Esophagus (tissue), 2 donors: ENCODE data around the gene SCMH1. TPM values are rescaled to one million over a fixed set of nuclear protein-coding genes. Genes with fewer than 3 reads are reported as not detected.
"Not testable (repeated sequence)": the region's sequence is repeated elsewhere in the genome, so short reads cannot be mapped to it uniquely, and the experiment has no call there.

Experiments
- H3K27ac ChIP-seq, 2 donors: one replicate each; pipeline ENCODE4 v1.5.1; 2013; ENCODE audit warnings: low read depth in 2 of 2, mild to moderate bottlenecking in 2 of 2, inconsistent platforms in 1 of 2, low read length in 1 of 2, moderate library complexity in 1 of 2
- H3K27me3 ChIP-seq, 2 donors: one replicate each; pipeline ENCODE4 v1.6.1; 2013; ENCODE audit warnings: low read length in 2 of 2, control low read depth in 1 of 2, mild to moderate bottlenecking in 1 of 2; ENCODE audit not compliant: insufficient read depth in 2 of 2, control insufficient read depth in 1 of 2
- H3K36me3 ChIP-seq, 2 donors: one replicate each; pipeline ENCODE4 v1.6.1; 2013; ENCODE audit warnings: low read length in 1 of 2; ENCODE audit not compliant: control insufficient read depth in 2 of 2, insufficient read depth in 2 of 2
- H3K4me1 ChIP-seq, 2 donors: one replicate each; pipeline ENCODE4 v1.6.1; 2013; ENCODE audit warnings: low read length in 1 of 2; ENCODE audit not compliant: control insufficient read depth in 2 of 2, insufficient read depth in 2 of 2
- H3K4me3 ChIP-seq, 2 donors: one replicate each; pipeline ENCODE4 v1.5.1; 2013; ENCODE audit warnings: low read length in 2 of 2, mild to moderate bottlenecking in 2 of 2, low read depth in 1 of 2, moderate library complexity in 1 of 2
- H3K9me3 ChIP-seq, 2 donors: one replicate each; pipeline ENCODE4 v1.6.1; 2013; ENCODE audit warnings: mild to moderate bottlenecking in 2 of 2, low read depth in 1 of 2, low read length in 1 of 2, moderate library complexity in 1 of 2; ENCODE audit not compliant: control insufficient read depth in 2 of 2, insufficient read depth in 1 of 2
- WGBS, 2 donors: extraction: QIAGEN DNeasy Blood & Tissue Kit; methylation state at CpG; one replicate each; pipeline ENCODE4 v1.1.7; 2013; 5-methylcytosine and 5-hydroxymethylcytosine counted together
- polyA plus RNA-seq, 2 donors: library from polyadenylated mRNA; stranded (reverse); fragments of 200-250 nt; gene quantifications; one replicate each; pipeline ENCODE4 v1.2.3, GENCODE V29; 2013
- donor health status: healthy with polysubstance abuse.
- donor health status: Bipolar disorder and iron deficiency.

The SCMH1 gene
- polyA plus RNA-seq, 2 donors = 11.1 to 12.8 TPM

GRCh38 chr1:41222496-41222895 lies 19.6 kb downstream of the SCMH1 start:
- no peak overlapping the region for H3K27ac ChIP-seq
- no peaks in the 10 kb centered on the region for H3K27me3 ChIP-seq
- H3K4me1 ChIP-seq = no peaks in the 10 kb centered on the region
- WGBS, 2 donors = 48 to 58% methylated on average over 2 of the region's 2 CpGs
- no peak overlapping the region for H3K4me3 ChIP-seq
- no peaks in the 10 kb centered on the region for H3K9me3 ChIP-seq
- no peaks in the 10 kb centered on the region for H3K36me3 ChIP-seq

- no peaks in the 10 kb centered on the region for H3K36me3 ChIP-seq
- no peaks in the 10 kb centered on the region for H3K4me1 ChIP-seq
- H3K27me3 ChIP-seq = no peaks in the 10 kb centered on the region
- H3K9me3 ChIP-seq = no peaks in the 10 kb centered on the region
- no peak overlapping the region for H3K4me3 ChIP-seq
- H3K27ac ChIP-seq = no peak overlapping the region
Measured at GRCh38 chr1:41221995-41222394, 20.1 kb downstream of the SCMH1 start.

- no peaks in the 10 kb centered on the region for H3K27me3 ChIP-seq
- no peaks in the 10 kb centered on the region for H3K9me3 ChIP-seq
- no peaks in the 10 kb centered on the region for H3K4me1 ChIP-seq
- no peak overlapping the region for H3K27ac ChIP-seq
- H3K36me3 ChIP-seq = no peaks in the 10 kb centered on the region
- no peak overlapping the region for H3K4me3 ChIP-seq
- WGBS, 2 donors = 95 to 97% methylated on average over 1 of the region's 1 CpG
Measured at GRCh38 chr1:41218152-41218551, 24.0 kb downstream of the SCMH1 start.

- WGBS, 2 donors = 96 to 100% methylated on average over 1 of the region's 1 CpG
- Histone ChIP-seq H3K4me3 (no peak overlapping the region), H3K27me3 (no peaks in the 10 kb centered on the region), H3K36me3 (no peaks in the 10 kb centered on the region), H3K9me3 (no peaks in the 10 kb centered on the region), H3K27ac (no peak overlapping the region), H3K4me1 (no peaks in the 10 kb centered on the region)
Measured at GRCh38 chr1:41217441-41217840, 24.7 kb downstream of the SCMH1 start.

- no peaks in the 10 kb centered on the region for H3K27me3 ChIP-seq
- H3K27ac ChIP-seq = no peak overlapping the region
- H3K4me1 ChIP-seq = no peaks in the 10 kb centered on the region
- H3K36me3 ChIP-seq = no peaks in the 10 kb centered on the region
- H3K9me3 ChIP-seq = no peaks in the 10 kb centered on the region
- H3K4me3 ChIP-seq = no peak overlapping the region
Measured at GRCh38 chr1:41215623-41216022, 26.5 kb downstream of the SCMH1 start.

DNA sequence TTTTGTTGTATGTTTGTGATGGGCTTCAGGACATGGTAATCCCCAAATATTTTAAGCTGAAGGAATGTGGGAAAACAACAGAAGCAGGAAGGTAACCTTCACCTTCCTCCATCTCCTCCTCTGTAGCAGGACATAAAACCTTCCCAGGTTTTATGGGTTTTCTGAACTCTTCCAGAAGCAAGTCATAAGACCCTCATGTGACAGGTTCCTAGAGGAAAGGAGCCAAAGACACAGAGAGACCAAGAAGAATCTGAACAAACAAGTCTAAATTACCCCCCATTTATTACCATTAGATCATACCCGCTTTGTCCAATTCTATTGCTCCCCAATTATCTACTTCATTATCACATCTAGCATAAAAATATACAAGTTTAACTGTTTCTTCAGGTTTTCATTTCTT lies 28.8 kb downstream of the SCMH1 start:
- H3K27me3 ChIP-seq = no peaks in the 10 kb centered on the region
- no peak overlapping the region for H3K4me3 ChIP-seq
- H3K4me1 ChIP-seq = no peaks in the 10 kb centered on the region
- H3K36me3 ChIP-seq = no peaks in the 10 kb centered on the region
- no peaks in the 10 kb centered on the region for H3K9me3 ChIP-seq
- H3K27ac ChIP-seq = no peak overlapping the region
- WGBS, 2 donors = 95 to 96% methylated on average over 1 of the region's 1 CpG

- not testable (repeated sequence) for H3K27ac ChIP-seq, H3K27me3 ChIP-seq, H3K4me1 ChIP-seq, H3K9me3 ChIP-seq, H3K4me3 ChIP-seq, H3K36me3 ChIP-seq
- 98 to 100% methylated on average over 2 of the region's 2 CpGs for WGBS, 2 donors
Measured at GRCh38 chr1:41211608-41212007, 30.5 kb downstream of the SCMH1 start.

GRCh38 chr1:41207053-41207452 lies 35.1 kb downstream of the SCMH1 start:
- H3K36me3 ChIP-seq, H3K27me3 ChIP-seq: not testable (repeated sequence)
- WGBS, 2 donors = 97 to 100% methylated on average over 2 of the region's 2 CpGs

DNA sequence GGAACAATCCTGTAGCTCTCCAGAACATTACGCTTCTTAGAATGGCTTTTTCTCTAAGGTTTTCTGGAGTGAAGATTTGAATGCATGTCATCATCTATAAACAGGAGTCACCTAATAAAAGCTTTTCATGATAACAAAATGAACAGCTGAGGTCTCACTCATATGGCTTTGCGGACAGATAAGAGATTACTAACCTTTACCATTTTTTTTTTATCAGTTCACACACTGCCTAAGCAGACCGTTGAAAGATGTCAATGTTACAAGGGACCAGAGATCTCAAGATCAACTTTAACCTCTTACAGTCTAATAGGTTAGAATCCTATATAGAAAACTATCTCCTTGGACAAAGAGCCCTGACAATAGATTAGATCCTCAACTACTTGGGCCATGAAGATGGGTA lies 41.4 kb downstream of the SCMH1 start:
- Histone ChIP-seq H3K9me3 (peaks cover 0 to 3% of the 10 kb centered on the region in 2 donors), H3K4me1 (no peaks in the 10 kb centered on the region), H3K27ac (no peak overlapping the region), H3K27me3 (no peaks in the 10 kb centered on the region), H3K4me3 (no peak overlapping the region), H3K36me3 (no peaks in the 10 kb centered on the region)
- 79 to 92% methylated on average over 3 of the region's 3 CpGs for WGBS, 2 donors

More at GRCh38 chr1:41207053-41207452, 35.1 kb downstream of the SCMH1 start:
- not testable (repeated sequence) for H3K9me3 ChIP-seq, H3K4me1 ChIP-seq, H3K4me3 ChIP-seq, H3K27ac ChIP-seq

GRCh38 chr1:41199375-41199774 lies 42.7 kb downstream of the SCMH1 start:
- H3K36me3 ChIP-seq = no peaks in the 10 kb centered on the region

More at GRCh38 chr1:41199375-41199774, 42.7 kb downstream of the SCMH1 start:
- Histone ChIP-seq H3K27ac (no peak overlapping the region), H3K4me3 (no peak overlapping the region), H3K9me3 (no peaks in the 10 kb centered on the region), H3K27me3 (no peaks in the 10 kb centered on the region), H3K4me1 (no peaks in the 10 kb centered on the region)
